HL-60 (cell line): ENCODE measurements around the gene SYTL2.
"Not testable (repeated sequence)": the region's sequence is repeated elsewhere in the genome, so short reads cannot be mapped to it uniquely, and the experiment has no call there.

Source experiments
- CTCF ChIP-seq: IDR thresholded peaks from one replicate; pipeline ENCODE4 v1.5.1; 2011; ENCODE audit warnings: low read length, control low read depth, inconsistent platforms; ENCODE audit not compliant: insufficient read depth
- GABPA ChIP-seq: IDR thresholded peaks from 2 replicates; pipeline ENCODE4 v1.6.1; 2012; ENCODE audit warnings: low read depth
- POLR2AphosphoS5 ChIP-seq: IDR thresholded peaks from 2 replicates; pipeline ENCODE4 v1.6.1; 2012; ENCODE audit warnings: low read depth
- SPI1 ChIP-seq: IDR thresholded peaks from 2 replicates; pipeline ENCODE4 v1.6.1; 2012; ENCODE audit warnings: low read depth, mild to moderate bottlenecking, borderline replicate concordance
- TF ChIP-seq, protein P1 (sequence below): IDR thresholded peaks from 2 replicates; pipeline ENCODE4 v1.6.1; 2012; ENCODE audit warnings: low read depth; ENCODE audit not compliant: insufficient replicate concordance

- TF ChIP-seq CTCF, POLR2AphosphoS5, GABPA, SPI1: not testable (repeated sequence)
- TF ChIP-seq, protein P1, sequence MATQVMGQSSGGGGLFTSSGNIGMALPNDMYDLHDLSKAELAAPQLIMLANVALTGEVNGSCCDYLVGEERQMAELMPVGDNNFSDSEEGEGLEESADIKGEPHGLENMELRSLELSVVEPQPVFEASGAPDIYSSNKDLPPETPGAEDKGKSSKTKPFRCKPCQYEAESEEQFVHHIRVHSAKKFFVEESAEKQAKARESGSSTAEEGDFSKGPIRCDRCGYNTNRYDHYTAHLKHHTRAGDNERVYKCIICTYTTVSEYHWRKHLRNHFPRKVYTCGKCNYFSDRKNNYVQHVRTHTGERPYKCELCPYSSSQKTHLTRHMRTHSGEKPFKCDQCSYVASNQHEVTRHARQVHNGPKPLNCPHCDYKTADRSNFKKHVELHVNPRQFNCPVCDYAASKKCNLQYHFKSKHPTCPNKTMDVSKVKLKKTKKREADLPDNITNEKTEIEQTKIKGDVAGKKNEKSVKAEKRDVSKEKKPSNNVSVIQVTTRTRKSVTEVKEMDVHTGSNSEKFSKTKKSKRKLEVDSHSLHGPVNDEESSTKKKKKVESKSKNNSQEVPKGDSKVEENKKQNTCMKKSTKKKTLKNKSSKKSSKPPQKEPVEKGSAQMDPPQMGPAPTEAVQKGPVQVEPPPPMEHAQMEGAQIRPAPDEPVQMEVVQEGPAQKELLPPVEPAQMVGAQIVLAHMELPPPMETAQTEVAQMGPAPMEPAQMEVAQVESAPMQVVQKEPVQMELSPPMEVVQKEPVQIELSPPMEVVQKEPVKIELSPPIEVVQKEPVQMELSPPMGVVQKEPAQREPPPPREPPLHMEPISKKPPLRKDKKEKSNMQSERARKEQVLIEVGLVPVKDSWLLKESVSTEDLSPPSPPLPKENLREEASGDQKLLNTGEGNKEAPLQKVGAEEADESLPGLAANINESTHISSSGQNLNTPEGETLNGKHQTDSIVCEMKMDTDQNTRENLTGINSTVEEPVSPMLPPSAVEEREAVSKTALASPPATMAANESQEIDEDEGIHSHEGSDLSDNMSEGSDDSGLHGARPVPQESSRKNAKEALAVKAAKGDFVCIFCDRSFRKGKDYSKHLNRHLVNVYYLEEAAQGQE, result not testable (repeated sequence)
Measured at GRCh38 chr11:85853541-85853940, 42.6 kb upstream of the SYTL2 start.
